ENCODE results near the gene BLM. TPM values are rescaled to one million over a fixed set of nuclear protein-coding genes. Genes with fewer than 3 reads are reported as not detected.
"Not testable (repeated sequence)": the region's sequence is repeated elsewhere in the genome, so short reads cannot be mapped to it uniquely, and the experiment has no call there.

The BLM gene
- total RNA-seq, 4 donors from 2014 or later: 1.3 to 3.4 (median 2.0) TPM

- Histone ChIP-seq H3K4me3 (no peak overlapping the region), H3K27me3 (no peaks in the 10 kb centered on the region), H3K27ac (no peak overlapping the region), H3K4me1 (no peaks in the 10 kb centered on the region), H3K36me3 (no peaks in the 10 kb centered on the region), H3K9me3 (peaks cover 0 to 6% (median 0%) of the 10 kb centered on the region in 3 donors)
- intact Hi-C loops (cut with DNase I): no loop called here
- DNase-seq: no peak
- TF ChIP-seq POLR2A (IDR thresholded peaks at IDR 0.05): no peak
- 69 to 70% methylated on average over 3 of the region's 3 CpGs for WGBS, 2 donors
These were observed 30.5 kb upstream of the BLM start for GRCh38 chr15:90686435-90687218.

- H3K27ac ChIP-seq; intact Hi-C loops (cut with DNase I); DNase-seq; H3K27me3 ChIP-seq; H3K4me3 ChIP-seq; H3K36me3 ChIP-seq; H3K9me3 ChIP-seq; H3K4me1 ChIP-seq: not testable (repeated sequence)
- 79 to 100% methylated on average over 6 of the region's 6 CpGs for WGBS, 2 donors
These were observed 27.7 kb upstream of the BLM start for GRCh38 chr15:90689326-90689961.

GRCh38 chr15:90690585-90690984 is 26.6 kb upstream of the BLM start:
- WGBS, 2 donors: 58 to 66% methylated on average over 2 of the region's 2 CpGs
- Histone ChIP-seq H3K4me3 (no peak overlapping the region), H3K27ac (no peak overlapping the region), H3K36me3 (no peaks in the 10 kb centered on the region), H3K9me3 (peaks cover 0 to 6% (median 0%) of the 10 kb centered on the region in 3 donors), H3K4me1 (no peaks in the 10 kb centered on the region), H3K27me3 (no peaks in the 10 kb centered on the region)
- intact Hi-C loops (cut with DNase I): loop anchor here (5.0 kb wide), 1 partner anchor 43 kb away; no protein-coding TSS in a partner anchor
- DNase-seq: no peak
- no peak for TF ChIP-seq POLR2A (IDR thresholded peaks at IDR 0.05)
- TF ChIP-seq CTCF (IDR thresholded peaks at IDR 0.05): no peak

GRCh38 chr15:90691369-90691768 is 25.8 kb upstream of the BLM start:
- Histone ChIP-seq H3K27me3 (no peaks in the 10 kb centered on the region), H3K9me3 (peaks cover 0 to 6% (median 0%) of the 10 kb centered on the region in 3 donors), H3K36me3 (no peaks in the 10 kb centered on the region), H3K4me3 (no peak overlapping the region), H3K4me1 (no peaks in the 10 kb centered on the region), H3K27ac (no peak overlapping the region)
- no peak for TF ChIP-seq POLR2A (IDR thresholded peaks at IDR 0.05)
- no peak for TF ChIP-seq CTCF (IDR thresholded peaks at IDR 0.05)
- no peak for DNase-seq
- 64 to 85% methylated on average over 1 to 4 of the region's 4 CpGs for WGBS, 2 donors
- intact Hi-C loops (cut with DNase I): loop anchor here (5.0 kb wide), 1 partner anchor 44 kb away; no protein-coding TSS in a partner anchor

GRCh38 chr15:90691982-90692773 is 25.0 kb upstream of the BLM start:
- WGBS, 2 donors: 87 to 96% methylated on average over 4 of the region's 4 CpGs
- intact Hi-C loops (cut with DNase I): loop anchor here (5.0 kb wide), 1 partner anchor 45 kb away; no protein-coding TSS in a partner anchor

More at GRCh38 chr15:90691982-90692773, 25.0 kb upstream of the BLM start:
- Histone ChIP-seq H3K27me3 (no peaks in the 10 kb centered on the region), H3K4me1 (no peaks in the 10 kb centered on the region), H3K9me3 (peaks cover 0 to 6% (median 0%) of the 10 kb centered on the region in 3 donors), H3K4me3 (no peak overlapping the region), H3K36me3 (no peaks in the 10 kb centered on the region), H3K27ac (no peak overlapping the region)
- no peak for DNase-seq
- TF ChIP-seq CTCF (IDR thresholded peaks at IDR 0.05) (no peak), POLR2A (IDR thresholded peaks at IDR 0.05) (no peak)
